Duodenal mucosa (tissue), 2 donors: Measurements from ENCODE around the gene OR2AT4.

ENCODE experiments used
- H3K27ac ChIP-seq: one replicate; pipeline ENCODE4 v1.7.0; 2013; ENCODE audit warnings: low read depth, low read length
- H3K27me3 ChIP-seq, 2 donors: one replicate each; pipeline ENCODE4 v1.7.0; 2013; ENCODE audit warnings: low read length in 2 of 2, control low read depth in 1 of 2; ENCODE audit not compliant: insufficient read depth in 2 of 2, control insufficient read depth in 1 of 2
- H3K36me3 ChIP-seq, 2 donors: one replicate each; pipeline ENCODE4 v1.7.0; 2013; ENCODE audit warnings: low read length in 2 of 2, control low read depth in 1 of 2; ENCODE audit not compliant: insufficient read depth in 2 of 2, control insufficient read depth in 1 of 2
- H3K4me1 ChIP-seq, 2 donors: one replicate each; pipeline ENCODE4 v1.7.0; 2013; ENCODE audit warnings: low read length in 2 of 2, control low read depth in 1 of 2; ENCODE audit not compliant: insufficient read depth in 2 of 2, control insufficient read depth in 1 of 2
- H3K4me3 ChIP-seq, 2 donors: one replicate each; pipeline ENCODE4 v1.7.0; 2013; ENCODE audit warnings: low read length in 2 of 2, low read depth in 1 of 2
- H3K9ac ChIP-seq, 2 donors: one replicate each; pipeline ENCODE4 v1.7.0; 2013; ENCODE audit warnings: low read length in 2 of 2, low read depth in 1 of 2
- H3K9me3 ChIP-seq, 2 donors: one replicate each; pipeline ENCODE4 v1.7.0; 2013; ENCODE audit warnings: low read length in 2 of 2, control low read depth in 1 of 2; ENCODE audit not compliant: control insufficient read depth in 1 of 2

OR2AT4 gene

DNA sequence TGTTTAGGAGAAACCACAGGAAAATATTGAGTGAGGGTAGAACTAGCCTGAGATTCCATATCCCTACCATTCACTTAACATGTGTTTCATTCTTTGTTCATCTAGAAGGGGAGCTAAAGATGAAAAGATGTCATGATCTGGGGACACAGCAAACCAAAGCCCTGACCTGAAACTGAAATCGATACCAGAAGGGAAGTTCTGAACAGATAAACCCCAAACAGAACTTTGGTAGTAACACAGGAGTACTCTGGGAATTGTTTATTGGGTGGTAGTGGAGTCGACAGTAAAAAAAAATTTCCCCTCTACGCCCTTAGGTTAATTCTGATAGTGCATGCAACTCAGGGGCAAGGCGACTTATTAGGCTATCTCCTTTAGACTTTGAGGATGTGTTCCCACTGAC is 27.2 kb downstream of the OR2AT4 start:
- H3K4me1 ChIP-seq, result no peaks in the 10 kb centered on the region
- no peak overlapping the region for H3K27ac ChIP-seq
- H3K9ac ChIP-seq, result no peak overlapping the region
- no peaks in the 10 kb centered on the region for H3K9me3 ChIP-seq
- H3K27me3 ChIP-seq, result peaks cover 0 to 9% of the 10 kb centered on the region in 2 donors
- no peaks in the 10 kb centered on the region for H3K36me3 ChIP-seq
- H3K4me3 ChIP-seq, result no peak overlapping the region

- Histone ChIP-seq H3K9me3 (no peaks in the 10 kb centered on the region), H3K4me1 (no peaks in the 10 kb centered on the region), H3K36me3 (no peaks in the 10 kb centered on the region), H3K4me3 (no peak overlapping the region), H3K27me3 (peaks cover 0 to 9% of the 10 kb centered on the region in 2 donors), H3K9ac (no peak overlapping the region), H3K27ac (no peak overlapping the region)
Observed at GRCh38 chr11:75068993-75069392, 27.7 kb downstream of the OR2AT4 start.

- Histone ChIP-seq H3K9ac (no peak overlapping the region), H3K36me3 (no peaks in the 10 kb centered on the region), H3K27me3 (peaks cover 0 to 9% of the 10 kb centered on the region in 2 donors), H3K4me1 (no peaks in the 10 kb centered on the region), H3K9me3 (no peaks in the 10 kb centered on the region), H3K4me3 (no peak overlapping the region), H3K27ac (no peak overlapping the region)
Observed at GRCh38 chr11:75068559-75068958, 28.1 kb downstream of the OR2AT4 start.

- Histone ChIP-seq H3K4me3 (no peak overlapping the region), H3K4me1 (no peaks in the 10 kb centered on the region), H3K27ac (no peak overlapping the region), H3K27me3 (peaks cover 0 to 4% of the 10 kb centered on the region in 2 donors), H3K9me3 (no peaks in the 10 kb centered on the region), H3K9ac (no peak overlapping the region), H3K36me3 (no peaks in the 10 kb centered on the region)
Observed at GRCh38 chr11:75066061-75066460, 30.6 kb downstream of the OR2AT4 start.

GRCh38 chr11:75063741-75064314 is 32.8 kb downstream of the OR2AT4 start:
- Histone ChIP-seq H3K9me3 (no peaks in the 10 kb centered on the region), H3K36me3 (no peaks in the 10 kb centered on the region), H3K4me3 (no peak overlapping the region), H3K4me1 (no peaks in the 10 kb centered on the region), H3K27ac (no peak overlapping the region), H3K9ac (no peak overlapping the region), H3K27me3 (peaks cover 0 to 2% of the 10 kb centered on the region in 2 donors)

DNA sequence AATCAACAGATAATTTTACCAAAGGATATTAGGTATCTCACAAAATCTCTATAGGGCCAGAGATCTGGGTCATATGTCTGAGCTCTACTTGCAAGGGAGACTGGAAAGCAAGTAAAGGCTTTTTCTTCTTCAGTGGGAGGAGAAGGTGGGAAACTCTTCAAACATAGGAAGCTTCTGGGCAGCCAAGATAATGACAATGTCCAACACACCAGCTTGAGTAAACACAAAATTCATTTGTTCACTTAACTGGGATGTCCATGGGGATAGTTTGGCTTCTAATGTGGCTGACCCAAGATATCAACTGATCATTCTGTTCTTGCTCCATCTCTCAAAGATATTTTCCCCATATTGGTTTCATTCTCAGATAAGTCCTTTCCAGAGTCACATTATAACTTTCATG is 37.4 kb downstream of the OR2AT4 start:
- H3K9ac ChIP-seq, result no peak overlapping the region
- H3K4me3 ChIP-seq, result no peak overlapping the region
- H3K36me3 ChIP-seq, result no peaks in the 10 kb centered on the region
- H3K4me1 ChIP-seq, result no peaks in the 10 kb centered on the region
- H3K27me3 ChIP-seq, result peaks cover 0 to 2% of the 10 kb centered on the region in 2 donors
- no peak overlapping the region for H3K27ac ChIP-seq
- H3K9me3 ChIP-seq, result no peaks in the 10 kb centered on the region

DNA sequence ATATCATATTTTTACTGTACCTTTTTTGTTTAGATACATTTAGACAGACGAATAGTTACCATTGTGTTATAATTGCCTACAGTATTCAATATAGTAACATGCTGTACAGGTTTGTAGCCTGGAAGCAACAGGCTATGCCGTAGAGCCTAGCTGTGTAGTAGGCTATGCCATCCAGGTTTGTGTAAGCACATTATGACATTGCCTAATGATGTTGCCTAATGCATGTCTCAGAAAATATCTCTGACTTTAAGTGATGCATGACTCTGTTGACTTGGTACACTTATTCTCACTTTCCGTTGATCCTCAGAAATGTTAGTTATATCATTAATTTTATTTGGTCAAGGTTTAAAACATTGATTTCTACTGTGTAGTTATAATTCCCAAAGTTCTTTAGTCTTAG is 39.9 kb downstream of the OR2AT4 start:
- no peaks in the 10 kb centered on the region for H3K36me3 ChIP-seq
- H3K9ac ChIP-seq, result no peak overlapping the region
- H3K4me1 ChIP-seq, result no peaks in the 10 kb centered on the region
- H3K27me3 ChIP-seq, result no peaks in the 10 kb centered on the region
- H3K27ac ChIP-seq, result no peak overlapping the region
- no peak overlapping the region for H3K4me3 ChIP-seq
- H3K9me3 ChIP-seq, result peaks cover 0 to 2% of the 10 kb centered on the region in 2 donors

- Histone ChIP-seq H3K9ac (no peak overlapping the region), H3K9me3 (peaks cover 0 to 2% of the 10 kb centered on the region in 2 donors), H3K27me3 (no peaks in the 10 kb centered on the region), H3K4me3 (no peak overlapping the region), H3K27ac (no peak overlapping the region), H3K36me3 (no peaks in the 10 kb centered on the region), H3K4me1 (no peaks in the 10 kb centered on the region)
Observed at GRCh38 chr11:75055511-75055910, 41.2 kb downstream of the OR2AT4 start.

- H3K4me3 ChIP-seq, result no peak overlapping the region
- H3K4me1 ChIP-seq, result no peaks in the 10 kb centered on the region
Observed at GRCh38 chr11:75052457-75052856, 44.2 kb downstream of the OR2AT4 start.

GRCh38 chr11:75051043-75051442 is 45.6 kb downstream of the OR2AT4 start:
- no peaks in the 10 kb centered on the region for H3K4me1 ChIP-seq
- no peak overlapping the region for H3K4me3 ChIP-seq
- H3K9ac ChIP-seq, result no peak overlapping the region
- no peaks in the 10 kb centered on the region for H3K36me3 ChIP-seq
- H3K9me3 ChIP-seq, result peaks cover 0 to 2% of the 10 kb centered on the region in 2 donors
- no peak overlapping the region for H3K27ac ChIP-seq
- H3K27me3 ChIP-seq, result no peaks in the 10 kb centered on the region

More at GRCh38 chr11:75052457-75052856, 44.2 kb downstream of the OR2AT4 start:
- H3K36me3 ChIP-seq, result no peaks in the 10 kb centered on the region
- peaks cover 0 to 2% of the 10 kb centered on the region in 2 donors for H3K9me3 ChIP-seq
- H3K27ac ChIP-seq, result no peak overlapping the region
- H3K27me3 ChIP-seq, result no peaks in the 10 kb centered on the region
- H3K9ac ChIP-seq, result no peak overlapping the region

DNA sequence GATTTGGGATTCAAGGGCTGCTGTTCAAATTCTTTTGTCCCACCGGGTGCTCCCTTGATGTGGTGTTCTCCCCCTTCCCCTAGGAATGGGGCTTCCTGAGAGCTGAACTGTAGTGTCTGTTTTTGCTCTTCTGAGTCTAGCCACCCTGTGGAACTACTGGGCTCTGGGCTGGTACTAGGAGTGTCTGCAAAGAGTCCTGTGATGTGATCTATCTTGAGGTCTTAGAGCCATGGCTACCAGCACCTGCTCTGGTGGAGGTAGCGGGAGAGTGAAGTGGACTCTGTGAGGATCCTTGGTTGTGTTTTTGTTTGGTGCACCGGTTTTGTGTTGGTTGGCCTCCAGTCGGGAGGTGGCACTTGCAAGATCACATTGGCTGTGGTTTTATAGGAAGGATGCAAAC is 46.2 kb downstream of the OR2AT4 start:
- H3K27me3 ChIP-seq, result no peaks in the 10 kb centered on the region
- H3K9ac ChIP-seq, result no peak overlapping the region
- no peak overlapping the region for H3K4me3 ChIP-seq
- H3K36me3 ChIP-seq, result no peaks in the 10 kb centered on the region
- no peak overlapping the region for H3K27ac ChIP-seq
- no peaks in the 10 kb centered on the region for H3K4me1 ChIP-seq
- peaks cover 0 to 2% of the 10 kb centered on the region in 2 donors for H3K9me3 ChIP-seq
